ENCODE measurements around the gene ZBTB46. TPM values are rescaled to one million over a fixed set of nuclear protein-coding genes. Genes with fewer than 3 reads are reported as not detected.
A peak's percentile ranks its signal among the peaks of the same experiment; 100 is the strongest.

The ZBTB46 gene
- total and polyA plus RNA-seq, 10 of the 15 experiments (the other 5 are each of a cell fraction or from before 2014, with no cell fraction given): 0.15 to 0.92 (median 0.34) TPM

DNA sequence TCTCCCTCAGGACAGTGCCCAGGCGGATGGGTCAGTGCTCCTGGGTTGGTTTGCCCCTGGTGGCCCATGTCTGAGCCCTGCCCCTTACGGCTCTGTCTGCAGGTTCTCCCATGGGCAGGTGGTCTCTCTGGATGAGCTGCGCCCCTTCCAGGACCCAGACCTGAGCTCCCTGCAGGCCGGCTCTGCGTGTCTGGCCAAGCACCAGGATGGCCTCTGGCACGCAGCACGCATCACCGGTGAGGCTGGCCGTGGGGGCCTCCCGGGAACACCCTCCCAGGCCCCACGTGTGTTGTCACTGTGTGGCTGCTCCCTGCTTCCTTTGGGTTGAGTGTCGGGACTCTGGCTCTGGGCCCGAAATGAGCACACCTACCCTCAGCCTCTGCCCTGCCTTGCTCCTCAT, 97.9 kb downstream of the ZBTB46 start:
- in situ Hi-C loops (cut with MboI) (no loop called here), intact Hi-C loops (cut with micrococcal nuclease; ENCODE audit: unreplicated experiment) (no loop called here)
- POLR2A ChIA-PET: no interaction called here
- Histone ChIP-seq H4K20me1 (ENCODE audit: control insufficient read depth, insufficient read depth) (no peaks in the 10 kb centered on the region), H3K27ac (ENCODE audit: control insufficient read depth, insufficient read depth) (no peak overlapping the region), H3K4me2 (ENCODE audit: control insufficient read depth, insufficient read depth) (no peak overlapping the region), H3K36me3 (ENCODE audit: control insufficient read depth in 2 of 2, insufficient read depth in 2 of 2, low read length in 1 of 2) (peaks cover 11 to 27% of the 10 kb centered on the region in 2 experiments; a peak in 3 of 4 replicates), H3K27me3 (replicated peaks in 1 of 2; ENCODE audit: control insufficient read depth in 2 of 2, insufficient read depth in 2 of 2, low read length in 1 of 2) (no peaks in the 10 kb centered on the region), H3K9ac (ENCODE audit: control insufficient read depth, insufficient read depth, low read length) (no peak overlapping the region), H3K4me1 (ENCODE audit: control insufficient read depth, insufficient read depth, low read length) (peaks cover 53% of the 10 kb centered on the region), H3K9me3 (replicated peaks; ENCODE audit: control insufficient read depth, insufficient read depth, low read length) (0 out of 3 replicates have a peak, but pooled peaks cover 1% of the 10 kb centered on the region), H3K4me3 (no peak overlapping the region), H3K79me2 (ENCODE audit: control insufficient read depth, insufficient read depth, low read length) (peaks cover 28% of the 10 kb centered on the region), H2AFZ (ENCODE audit: control insufficient read depth, low read depth, low read length) (no peak overlapping the region)
- BruUV-seq (replicated peaks): no TSS peak
- 100% methylated on average over 13 of the region's 13 CpGs for WGBS (ENCODE audit: insufficient coverage, insufficient replicate concordance, low lambda C conversion rate, missing lambda C conversion rate)
- DNase-seq (ENCODE audit: low read depth, low spot score): no peak
- RAD21 ChIA-PET (ENCODE audit: unreplicated experiment): interaction anchor here (1.2 kb wide), 1 partner anchor 35 kb away, joined by 3 read pairs; no protein-coding TSS in a partner anchor
- SMC1A ChIA-PET (ENCODE audit: uncharacterized antibody, unreplicated experiment): no interaction called here
- FAIRE-seq: no peak
- no peak for TF ChIP-seq BRCA1 (IDR thresholded peaks at IDR 0.05; ENCODE audit: low read depth, low read length)
- no peak for ATAC-seq
- CTCF ChIA-PET: interaction anchor here (1.5 kb wide), 1 partner anchor 25 kb away, joined by 4 read pairs; the partner anchor contains the start of genes ARFRP1 and ZGPAT

- in situ Hi-C loops (cut with MboI): no loop called here
- Histone ChIP-seq H3K9me3 (replicated peaks; ENCODE audit: control insufficient read depth, insufficient read depth, low read length) (0 out of 3 replicates have a peak, but pooled peaks cover 1% of the 10 kb centered on the region), H3K4me2 (ENCODE audit: control insufficient read depth, insufficient read depth) (no peak overlapping the region), H3K4me1 (ENCODE audit: control insufficient read depth, insufficient read depth, low read length) (peaks cover 60% of the 10 kb centered on the region), H3K9ac (ENCODE audit: control insufficient read depth, insufficient read depth, low read length) (no peak overlapping the region), H3K79me2 (ENCODE audit: control insufficient read depth, insufficient read depth, low read length) (peaks cover 27% of the 10 kb centered on the region), H4K20me1 (ENCODE audit: control insufficient read depth, insufficient read depth) (no peaks in the 10 kb centered on the region), H3K4me3 (no peak overlapping the region), H3K36me3 (ENCODE audit: control insufficient read depth in 2 of 2, insufficient read depth in 2 of 2, low read length in 1 of 2) (peaks cover 11 to 27% of the 10 kb centered on the region in 2 experiments; a peak in 3 of 4 replicates), H2AFZ (ENCODE audit: control insufficient read depth, low read depth, low read length) (no peak overlapping the region), H3K27me3 (replicated peaks in 1 of 2; ENCODE audit: control insufficient read depth in 2 of 2, insufficient read depth in 2 of 2, low read length in 1 of 2) (no peaks in the 10 kb centered on the region), H3K27ac (ENCODE audit: control insufficient read depth, insufficient read depth) (no peak overlapping the region)
- DNase-seq (ENCODE audit: low read depth, low spot score) (no peak), ATAC-seq (no peak), FAIRE-seq (no peak)
- BruUV-seq (replicated peaks): no TSS peak
- ChIA-PET POLR2A (no interaction called here), SMC1A (ENCODE audit: uncharacterized antibody, unreplicated experiment) (no interaction called here), RAD21 (ENCODE audit: unreplicated experiment) (no interaction called here), CTCF (no interaction called here)
- intact Hi-C loops (cut with micrococcal nuclease; ENCODE audit: unreplicated experiment): no loop called here
- WGBS (ENCODE audit: insufficient coverage, insufficient replicate concordance, low lambda C conversion rate, missing lambda C conversion rate): 90% methylated on average over 38 of the region's 38 CpGs
- TF ChIP-seq POLR2A (IDR thresholded peaks at IDR 0.05; ENCODE audit: low read depth, low read length): peak; percentile 67
- no peak for TF ChIP-seq NBN (IDR thresholded peaks at IDR 0.05)
- TF ChIP-seq SRF (IDR thresholded peaks at IDR 0.05; ENCODE audit: low read depth in 2 of 2, low read length in 2 of 2): 0 out of 4 replicates have a peak, but pooled peaks of 1 of the 2 experiments have one; percentile 4
- peak; percentile 56; the same call in 1 of the 2 replicates for TF ChIP-seq TCF3 (IDR thresholded peaks at IDR 0.05; ENCODE audit: borderline replicate concordance, insufficient read depth, low read depth, low read length)
- no peak for TF ChIP-seq KAT2A (conservative IDR thresholded peaks at IDR 0.05; ENCODE audit: control insufficient read depth, low read depth, low read length)
- no peak for TF ChIP-seq ATF3 (IDR thresholded peaks at IDR 0.05; ENCODE audit: borderline replicate concordance, extremely low read depth, low read depth, low read length)
- peak; percentile 28 for TF ChIP-seq PBX3 (IDR thresholded peaks at IDR 0.05; ENCODE audit: insufficient replicate concordance, low read depth, low read length)
- TF ChIP-seq ZNF592 (IDR thresholded peaks at IDR 0.05): no peak
Observed at GRCh38 chr20:63732118-63733095, 98.7 kb downstream of the ZBTB46 start.

Measured in GM12878 (cell line).